Neural cell (in vitro differentiated cells): ENCODE results near the gene MOGAT2.

Experiments used
- CTCF ChIP-seq: fragments of 450-650 bp; IDR thresholded peaks from 2 replicates; pipeline ENCODE4 v1.5.1; 2014; ENCODE audit warnings: antibody characterized with exemption, mild to moderate bottlenecking, moderate library complexity; ENCODE audit not compliant: poor library complexity, severe bottlenecking
- EP300 ChIP-seq: fragments of 450-650 bp; conservative IDR thresholded peaks from 2 replicates; pipeline ENCODE4 v1.6.1; 2014; ENCODE audit warnings: antibody characterized with exemption, mild to moderate bottlenecking, moderate library complexity; ENCODE audit not compliant: poor library complexity, severe bottlenecking
- EZH2 ChIP-seq: fragments of 200-600, 300-800 bp; shearing (Covaris generic), sonication (generic); IDR thresholded peaks from 2 replicates; pipeline ENCODE4 v1.6.1; 2014; ENCODE audit warnings: antibody characterized with exemption, low read length, borderline replicate concordance, mild to moderate bottlenecking; ENCODE audit not compliant: insufficient read depth, poor library complexity, severe bottlenecking
- POLR2AphosphoS5 ChIP-seq: IDR thresholded peaks from 2 replicates; pipeline ENCODE4 v1.6.1; 2012
- RAD21 ChIP-seq: fragments of 450-650 bp; conservative IDR thresholded peaks from 2 replicates; pipeline ENCODE4 v1.6.1; 2014; ENCODE audit warnings: antibody characterized with exemption, mild to moderate bottlenecking, moderate library complexity
- REST ChIP-seq: IDR thresholded peaks from 2 replicates; pipeline ENCODE4 v1.6.1; 2012; ENCODE audit warnings: borderline replicate concordance
- SMC3 ChIP-seq: fragments of 450-650 bp; conservative IDR thresholded peaks from 2 replicates; pipeline ENCODE4 v1.6.1; 2014; ENCODE audit warnings: antibody characterized with exemption, mild to moderate bottlenecking, moderate library complexity; ENCODE audit not compliant: poor library complexity
- TAF1 ChIP-seq: IDR thresholded peaks from 2 replicates; pipeline ENCODE4 v1.6.1; 2012; ENCODE audit warnings: low read depth

GRCh38 chr11:75720639-75721038 is 3.0 kb downstream of the MOGAT2 start:
- TF ChIP-seq RAD21 (no peak), POLR2AphosphoS5 (no peak), CTCF (no peak), SMC3 (no peak), REST (no peak), EP300 (no peak), EZH2 (no peak), TAF1 (no peak)
